RWPE2 (cell line): Measurements from ENCODE around the gene ANO2.

Source experiments
- ATAC-seq: fragments of 200-7000 bp; cut with Tn5 transposase; 3 replicates; pipeline ENCODE4 v1.9.1; 2021; ENCODE audit warnings: low read depth
- DNase-seq: peaks from one replicate; pipeline ENCODE4 v3.0.0-alpha.2; 2020; ENCODE audit warnings: low spot score
- H3K27ac ChIP-seq: fragments of 450-650 bp; 2 replicates; pipeline ENCODE4 v1.5.1; 2017; ENCODE audit warnings: mild to moderate bottlenecking; ENCODE audit not compliant: poor library complexity, severe bottlenecking
- H3K27me3 ChIP-seq: fragments of 250-450 bp; sonication (Bioruptor Pico); 2 replicates; pipeline ENCODE4 v1.5.1; 2021; ENCODE audit warnings: mild to moderate bottlenecking, moderate library complexity; ENCODE audit not compliant: insufficient read depth, poor library complexity, severe bottlenecking
- H3K36me3 ChIP-seq: fragments of 250-450 bp; sonication (Bioruptor Pico); 2 replicates; pipeline ENCODE4 v1.5.1; 2020; ENCODE audit warnings: low read depth, mild to moderate bottlenecking, moderate library complexity
- H3K4me1 ChIP-seq: fragments of 250-450 bp; sonication (Bioruptor Pico); 2 replicates; pipeline ENCODE4 v1.5.1; 2021; ENCODE audit warnings: mild to moderate bottlenecking, moderate library complexity; ENCODE audit not compliant: insufficient read depth, poor library complexity, severe bottlenecking
- H3K4me3 ChIP-seq: fragments of 250-450 bp; sonication (Bioruptor Pico); 2 replicates; pipeline ENCODE4 v1.5.1; 2021; ENCODE audit warnings: mild to moderate bottlenecking, moderate library complexity; ENCODE audit not compliant: severe bottlenecking
- H3K9me3 ChIP-seq: fragments of 250-450 bp; sonication (Bioruptor Pico); 2 replicates; pipeline ENCODE4 v1.5.1; 2021; ENCODE audit warnings: mild to moderate bottlenecking, moderate library complexity; ENCODE audit not compliant: severe bottlenecking
- CTCF ChIP-seq: fragments of 450-650 bp; IDR thresholded peaks from one replicate; pipeline ENCODE4 v1.5.1; 2017; ENCODE audit warnings: mild to moderate bottlenecking, moderate library complexity; ENCODE audit not compliant: poor library complexity, severe bottlenecking

Gene ANO2

GRCh38 chr12:5925646-5926045 lies 19.4 kb downstream of the ANO2 start:
- DNase-seq (no peak), ATAC-seq (no peak)
- no peak overlapping the region for H3K4me3 ChIP-seq
- peaks cover 6% of the 10 kb centered on the region for H3K27me3 ChIP-seq
- no peak overlapping the region for H3K27ac ChIP-seq
- no peak for TF ChIP-seq CTCF
- no peaks in the 10 kb centered on the region for H3K9me3 ChIP-seq
- H3K36me3 ChIP-seq, result no peaks in the 10 kb centered on the region
- H3K4me1 ChIP-seq, result no peaks in the 10 kb centered on the region

- Histone ChIP-seq H3K36me3 (no peaks in the 10 kb centered on the region), H3K4me1 (no peaks in the 10 kb centered on the region), H3K27me3 (peaks cover 6% of the 10 kb centered on the region), H3K9me3 (no peaks in the 10 kb centered on the region), H3K27ac (no peak overlapping the region), H3K4me3 (no peak overlapping the region)
- DNase-seq (no peak), ATAC-seq (no peak)
- TF ChIP-seq CTCF, result no peak
Observed at GRCh38 chr12:5924342-5924741, 20.7 kb downstream of the ANO2 start.

- Histone ChIP-seq H3K36me3 (no peaks in the 10 kb centered on the region), H3K4me1 (no peaks in the 10 kb centered on the region), H3K27ac (no peak overlapping the region), H3K4me3 (no peak overlapping the region), H3K9me3 (no peaks in the 10 kb centered on the region), H3K27me3 (peaks cover 6% of the 10 kb centered on the region)
- TF ChIP-seq CTCF, result no peak
- ATAC-seq (no peak), DNase-seq (no peak)
Observed at GRCh38 chr12:5923751-5924150, 21.3 kb downstream of the ANO2 start.

- no peak for DNase-seq
- Histone ChIP-seq H3K9me3 (no peaks in the 10 kb centered on the region), H3K27me3 (peaks cover 6% of the 10 kb centered on the region), H3K4me1 (no peaks in the 10 kb centered on the region), H3K27ac (no peak overlapping the region), H3K4me3 (no peak overlapping the region), H3K36me3 (no peaks in the 10 kb centered on the region)
- no peak for ATAC-seq
- TF ChIP-seq CTCF, result no peak
Observed at GRCh38 chr12:5923043-5923605, 21.9 kb downstream of the ANO2 start.

GRCh38 chr12:5921966-5922899 lies 22.8 kb downstream of the ANO2 start:
- H3K4me1 ChIP-seq, result no peaks in the 10 kb centered on the region

More at GRCh38 chr12:5921966-5922899, 22.8 kb downstream of the ANO2 start:
- no peaks in the 10 kb centered on the region for H3K9me3 ChIP-seq
- DNase-seq (no peak), ATAC-seq (no peak)
- H3K4me3 ChIP-seq, result no peak overlapping the region
- H3K27ac ChIP-seq, result no peak overlapping the region
- peaks cover 6% of the 10 kb centered on the region for H3K27me3 ChIP-seq
- no peaks in the 10 kb centered on the region for H3K36me3 ChIP-seq
- TF ChIP-seq CTCF, result no peak
